ENCODE measurements around the gene HMCN2. TPM values are rescaled to one million over a fixed set of nuclear protein-coding genes. Genes with fewer than 3 reads are reported as not detected.

Gene HMCN2
- total RNA-seq, 1 experiment from 2014 or later, result not detected

GRCh38 chr9:130380920-130381469 is 115.4 kb downstream of the HMCN2 start:
- POLR2A ChIA-PET, result no interaction called here
- CTCF ChIA-PET, result interaction anchor here (0.6 to 0.9 kb wide), 2 partner anchors 10 to 68 kb away, joined by 4 to 5 read pairs; no protein-coding TSS in a partner anchor
- H3K9me3 Mint-ChIP-seq (ENCODE audit: unreplicated experiment), result no peaks in the 10 kb centered on the region
- no peak overlapping the region for H3K27ac Mint-ChIP-seq (ENCODE audit: low read depth, unreplicated experiment)
- H3K4me1 Mint-ChIP-seq (ENCODE audit: insufficient read depth, unreplicated experiment), result no peaks in the 10 kb centered on the region
- no peak overlapping the region for H3K4me3 Mint-ChIP-seq (ENCODE audit: unreplicated experiment)
- BruUV-seq (replicated peaks), result no TSS peak
- TF ChIP-seq CTCF (IDR thresholded peaks at IDR 0.05; ENCODE audit: unreplicated experiment), result no peak
- H3K27me3 Mint-ChIP-seq (ENCODE audit: insufficient read depth, unreplicated experiment), result no peaks in the 10 kb centered on the region
- H3K36me3 Mint-ChIP-seq (ENCODE audit: insufficient read depth, unreplicated experiment), result peaks cover 4% of the 10 kb centered on the region
- intact Hi-C loops (cut with micrococcal nuclease), result no loop called here
- DNase-seq (ENCODE audit: unreplicated experiment), result no peak

- DNase-seq (ENCODE audit: unreplicated experiment), result no peak
- CTCF ChIA-PET, result no interaction called here
- intact Hi-C loops (cut with micrococcal nuclease), result no loop called here
- Mint-ChIP-seq H3K27ac (ENCODE audit: low read depth, unreplicated experiment) (no peak overlapping the region), H3K4me1 (ENCODE audit: insufficient read depth, unreplicated experiment) (no peaks in the 10 kb centered on the region), H3K36me3 (ENCODE audit: insufficient read depth, unreplicated experiment) (peaks cover 4% of the 10 kb centered on the region), H3K9me3 (ENCODE audit: unreplicated experiment) (no peaks in the 10 kb centered on the region), H3K27me3 (ENCODE audit: insufficient read depth, unreplicated experiment) (no peaks in the 10 kb centered on the region), H3K4me3 (ENCODE audit: unreplicated experiment) (no peak overlapping the region)
- POLR2A ChIA-PET, result no interaction called here
- no TSS peak for BruUV-seq (replicated peaks)
- no peak for TF ChIP-seq CTCF (IDR thresholded peaks at IDR 0.05; ENCODE audit: unreplicated experiment)
Measured at GRCh38 chr9:130381660-130382059, 116.1 kb downstream of the HMCN2 start.

- TF ChIP-seq CTCF (IDR thresholded peaks at IDR 0.05; ENCODE audit: unreplicated experiment), result no peak
- DNase-seq (ENCODE audit: unreplicated experiment), result no peak
- no peak overlapping the region for H3K27ac Mint-ChIP-seq (ENCODE audit: low read depth, unreplicated experiment)
- POLR2A ChIA-PET, result no interaction called here
- no peaks in the 10 kb centered on the region for H3K4me1 Mint-ChIP-seq (ENCODE audit: insufficient read depth, unreplicated experiment)
- CTCF ChIA-PET, result no interaction called here
- intact Hi-C loops (cut with micrococcal nuclease), result no loop called here
- H3K36me3 Mint-ChIP-seq (ENCODE audit: insufficient read depth, unreplicated experiment), result peaks cover 4% of the 10 kb centered on the region
- no TSS peak for BruUV-seq (replicated peaks)
- H3K4me3 Mint-ChIP-seq (ENCODE audit: unreplicated experiment), result no peak overlapping the region
- no peaks in the 10 kb centered on the region for H3K27me3 Mint-ChIP-seq (ENCODE audit: insufficient read depth, unreplicated experiment)
- no peaks in the 10 kb centered on the region for H3K9me3 Mint-ChIP-seq (ENCODE audit: unreplicated experiment)
Measured at GRCh38 chr9:130382096-130382495, 116.5 kb downstream of the HMCN2 start.

- intact Hi-C loops (cut with micrococcal nuclease), result no loop called here
- H3K27me3 Mint-ChIP-seq (ENCODE audit: insufficient read depth, unreplicated experiment), result no peaks in the 10 kb centered on the region
- no peak overlapping the region for H3K4me3 Mint-ChIP-seq (ENCODE audit: unreplicated experiment)
- peak; percentile 26 for DNase-seq (ENCODE audit: unreplicated experiment)
- no peaks in the 10 kb centered on the region for H3K4me1 Mint-ChIP-seq (ENCODE audit: insufficient read depth, unreplicated experiment)
- ChIA-PET CTCF (no interaction called here), POLR2A (no interaction called here)
- no peak overlapping the region for H3K27ac Mint-ChIP-seq (ENCODE audit: low read depth, unreplicated experiment)
- TF ChIP-seq CTCF (IDR thresholded peaks at IDR 0.05; ENCODE audit: unreplicated experiment), result no peak
- peaks cover 4% of the 10 kb centered on the region for H3K36me3 Mint-ChIP-seq (ENCODE audit: insufficient read depth, unreplicated experiment)
- H3K9me3 Mint-ChIP-seq (ENCODE audit: unreplicated experiment), result no peaks in the 10 kb centered on the region
- no TSS peak for BruUV-seq (replicated peaks)
Measured at GRCh38 chr9:130382636-130383349, 117.2 kb downstream of the HMCN2 start.
